Esophagus squamous epithelium (tissue), 4 donors: ENCODE data around the gene OR51B5.

Experiments
- POLR2A ChIP-seq, 4 donors: fragments of 450-650 bp; IDR thresholded peaks; one replicate each; pipeline ENCODE4 v1.6.1; 2017; ENCODE audit warnings: antibody characterized with exemption in 4 of 4, mild to moderate bottlenecking in 4 of 4, moderate library complexity in 3 of 4
- TF ChIP-seq, protein P1 (sequence below), 6 experiments: fragments of 450-650 bp in 4 of 6; fragments of 200-600 bp in 2 of 6; sonication (generic) in 2 of 6; IDR thresholded peaks; one replicate each; pipeline ENCODE4 v1.5.1; 2016 to 2019; ENCODE audit warnings: antibody characterized with exemption in 6 of 6, mild to moderate bottlenecking in 4 of 6, moderate library complexity in 4 of 6

DNA sequence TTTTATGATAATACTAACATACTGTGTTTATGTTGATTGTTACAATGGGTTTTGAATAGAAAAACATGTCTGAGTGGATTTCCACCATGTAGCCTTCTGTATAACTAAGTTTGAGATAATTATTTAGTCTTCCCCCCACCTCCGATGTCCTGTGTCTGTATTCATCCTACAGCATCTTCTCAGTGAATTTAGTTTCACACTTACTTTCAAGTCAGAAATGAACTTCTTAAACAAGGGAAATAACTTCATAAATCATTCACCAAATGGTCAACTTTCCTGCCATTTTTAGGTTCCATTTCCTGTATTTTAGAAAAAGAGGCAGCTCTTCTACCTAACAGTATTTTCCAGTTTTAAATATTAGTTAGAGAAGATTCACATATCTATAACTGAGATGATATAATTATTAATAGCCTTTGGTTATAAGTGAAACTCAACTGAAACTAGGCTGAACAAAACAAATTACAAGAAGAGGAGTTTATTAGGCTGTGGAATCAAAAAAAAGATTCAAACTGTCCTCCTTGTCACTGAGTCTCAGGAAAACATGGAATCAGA is 3.5 kb downstream of the OR51B5 start:
- TF ChIP-seq POLR2A (IDR thresholded peaks at IDR 0.05) = no peak
- TF ChIP-seq, protein P1, sequence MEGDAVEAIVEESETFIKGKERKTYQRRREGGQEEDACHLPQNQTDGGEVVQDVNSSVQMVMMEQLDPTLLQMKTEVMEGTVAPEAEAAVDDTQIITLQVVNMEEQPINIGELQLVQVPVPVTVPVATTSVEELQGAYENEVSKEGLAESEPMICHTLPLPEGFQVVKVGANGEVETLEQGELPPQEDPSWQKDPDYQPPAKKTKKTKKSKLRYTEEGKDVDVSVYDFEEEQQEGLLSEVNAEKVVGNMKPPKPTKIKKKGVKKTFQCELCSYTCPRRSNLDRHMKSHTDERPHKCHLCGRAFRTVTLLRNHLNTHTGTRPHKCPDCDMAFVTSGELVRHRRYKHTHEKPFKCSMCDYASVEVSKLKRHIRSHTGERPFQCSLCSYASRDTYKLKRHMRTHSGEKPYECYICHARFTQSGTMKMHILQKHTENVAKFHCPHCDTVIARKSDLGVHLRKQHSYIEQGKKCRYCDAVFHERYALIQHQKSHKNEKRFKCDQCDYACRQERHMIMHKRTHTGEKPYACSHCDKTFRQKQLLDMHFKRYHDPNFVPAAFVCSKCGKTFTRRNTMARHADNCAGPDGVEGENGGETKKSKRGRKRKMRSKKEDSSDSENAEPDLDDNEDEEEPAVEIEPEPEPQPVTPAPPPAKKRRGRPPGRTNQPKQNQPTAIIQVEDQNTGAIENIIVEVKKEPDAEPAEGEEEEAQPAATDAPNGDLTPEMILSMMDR (IDR thresholded peaks at IDR 0.05) = no peak
